ENCODE data around the gene SLC17A8. TPM values are rescaled to one million over a fixed set of nuclear protein-coding genes. Genes with fewer than 3 reads are reported as not detected.

Gene SLC17A8
- total RNA-seq, 1 experiment from 2014 or later = not detected

GRCh38 chr12:100450735-100451134 is 93.9 kb downstream of the SLC17A8 start:
- no peaks in the 10 kb centered on the region for H3K36me3 ChIP-seq (ENCODE audit: control insufficient read depth, insufficient read depth, low read length)
- ChIA-PET POLR2A (no interaction called here), CTCF (no interaction called here)
- no peak overlapping the region for H3K4me3 ChIP-seq (ENCODE audit: low read depth, low read length)
- no peak for DNase-seq
- H3K27me3 ChIP-seq (replicated peaks; ENCODE audit: control insufficient read depth, insufficient read depth, low read length) = no peaks in the 10 kb centered on the region
- H3K27me3 Mint-ChIP-seq (ENCODE audit: insufficient read depth, unreplicated experiment) = no peaks in the 10 kb centered on the region
- H3K9me3 ChIP-seq = no peaks in the 10 kb centered on the region
- H3K4me1 Mint-ChIP-seq (ENCODE audit: low read depth, unreplicated experiment) = no peaks in the 10 kb centered on the region
- H3K4me3 Mint-ChIP-seq (ENCODE audit: unreplicated experiment) = no peak overlapping the region
- BruUV-seq (replicated peaks) = no TSS peak
- no peaks in the 10 kb centered on the region for H3K9me3 Mint-ChIP-seq (ENCODE audit: unreplicated experiment)
- intact Hi-C loops (cut with micrococcal nuclease; ENCODE audit: unreplicated experiment) = no loop called here
- no peaks in the 10 kb centered on the region for H3K4me1 ChIP-seq
- no peak for TF ChIP-seq CTCF (IDR thresholded peaks at IDR 0.05; ENCODE audit: insufficient read depth in 1 of 2, low read depth in 1 of 2, low read length in 1 of 2, severe bottlenecking in 1 of 2, unreplicated experiment in 1 of 2)
- H3K36me3 Mint-ChIP-seq (ENCODE audit: insufficient read depth, unreplicated experiment) = no peaks in the 10 kb centered on the region
- H3K27ac Mint-ChIP-seq (ENCODE audit: unreplicated experiment) = no peak overlapping the region

GRCh38 chr12:100453951-100454350 is 97.1 kb downstream of the SLC17A8 start:
- Histone ChIP-seq H3K4me3 (ENCODE audit: low read depth, low read length) (no peak overlapping the region), H3K9me3 (no peaks in the 10 kb centered on the region), H3K36me3 (ENCODE audit: control insufficient read depth, insufficient read depth, low read length) (no peaks in the 10 kb centered on the region), H3K27me3 (replicated peaks; ENCODE audit: control insufficient read depth, insufficient read depth, low read length) (no peaks in the 10 kb centered on the region), H3K4me1 (no peaks in the 10 kb centered on the region)
- CTCF ChIA-PET = no interaction called here
- no peak overlapping the region for H3K4me3 Mint-ChIP-seq (ENCODE audit: unreplicated experiment)
- POLR2A ChIA-PET = no interaction called here
- no peaks in the 10 kb centered on the region for H3K36me3 Mint-ChIP-seq (ENCODE audit: insufficient read depth, unreplicated experiment)
- no peaks in the 10 kb centered on the region for H3K27me3 Mint-ChIP-seq (ENCODE audit: insufficient read depth, unreplicated experiment)
- H3K4me1 Mint-ChIP-seq (ENCODE audit: low read depth, unreplicated experiment) = no peaks in the 10 kb centered on the region
- no peaks in the 10 kb centered on the region for H3K9me3 Mint-ChIP-seq (ENCODE audit: unreplicated experiment)
- TF ChIP-seq CTCF (IDR thresholded peaks at IDR 0.05; ENCODE audit: insufficient read depth in 1 of 2, low read depth in 1 of 2, low read length in 1 of 2, severe bottlenecking in 1 of 2, unreplicated experiment in 1 of 2) = no peak
- no peak overlapping the region for H3K27ac Mint-ChIP-seq (ENCODE audit: unreplicated experiment)
- intact Hi-C loops (cut with micrococcal nuclease; ENCODE audit: unreplicated experiment) = no loop called here
- no TSS peak for BruUV-seq (replicated peaks)
- DNase-seq = no peak

- no peak for DNase-seq
- POLR2A ChIA-PET = no interaction called here
- CTCF ChIA-PET = no interaction called here
Observed at GRCh38 chr12:100455896-100456295, 99.0 kb downstream of the SLC17A8 start.

More at GRCh38 chr12:100455896-100456295, 99.0 kb downstream of the SLC17A8 start:
- BruUV-seq (replicated peaks) = no TSS peak
- Mint-ChIP-seq H3K36me3 (ENCODE audit: insufficient read depth, unreplicated experiment) (no peaks in the 10 kb centered on the region), H3K4me1 (ENCODE audit: low read depth, unreplicated experiment) (no peaks in the 10 kb centered on the region), H3K27ac (ENCODE audit: unreplicated experiment) (no peak overlapping the region), H3K9me3 (ENCODE audit: unreplicated experiment) (no peaks in the 10 kb centered on the region), H3K4me3 (ENCODE audit: unreplicated experiment) (no peak overlapping the region), H3K27me3 (ENCODE audit: insufficient read depth, unreplicated experiment) (no peaks in the 10 kb centered on the region)
- Histone ChIP-seq H3K4me1 (no peaks in the 10 kb centered on the region), H3K9me3 (no peaks in the 10 kb centered on the region), H3K27me3 (replicated peaks; ENCODE audit: control insufficient read depth, insufficient read depth, low read length) (no peaks in the 10 kb centered on the region), H3K36me3 (ENCODE audit: control insufficient read depth, insufficient read depth, low read length) (no peaks in the 10 kb centered on the region), H3K4me3 (ENCODE audit: low read depth, low read length) (no peak overlapping the region)
- TF ChIP-seq CTCF (IDR thresholded peaks at IDR 0.05; ENCODE audit: insufficient read depth in 1 of 2, low read depth in 1 of 2, low read length in 1 of 2, severe bottlenecking in 1 of 2, unreplicated experiment in 1 of 2) = no peak
- intact Hi-C loops (cut with micrococcal nuclease; ENCODE audit: unreplicated experiment) = no loop called here
